Neural cell (in vitro differentiated cells): ENCODE measurements around the gene MTCH1. TPM values are rescaled to one million over a fixed set of nuclear protein-coding genes. Genes with fewer than 3 reads are reported as not detected.

Experiments
- H2AFZ ChIP-seq: fragments of 200-600, 300-800 bp; sonication (generic), shearing (Covaris generic); 2 replicates; pipeline ENCODE4 v1.6.0; 2014; ENCODE audit warnings: low read depth, mild to moderate bottlenecking, antibody characterized with exemption, low read length, moderate library complexity
- H3F3A ChIP-seq: fragments of 200-600 bp; shearing (Covaris generic); 2 replicates; pipeline ENCODE4 v1.6.1; 2016; ENCODE audit warnings: mild to moderate bottlenecking, moderate library complexity, mixed read lengths, antibody characterized with exemption, low read length; ENCODE audit not compliant: insufficient read depth, poor library complexity, severe bottlenecking
- H3K27ac ChIP-seq: fragments of 200-600, 300-800 bp; sonication (generic), shearing (Covaris generic); 2 replicates; pipeline ENCODE4 v1.5.1; 2014; ENCODE audit warnings: mild to moderate bottlenecking, low read length, moderate library complexity
- H3K27me3 ChIP-seq: fragments of 300-800, 200-600 bp; sonication (generic), shearing (Covaris generic); 2 replicates; pipeline ENCODE4 v1.6.0; 2014; ENCODE audit warnings: mild to moderate bottlenecking, low read depth, low read length, moderate library complexity; ENCODE audit not compliant: insufficient read depth
- H3K36me3 ChIP-seq: fragments of 300-800, 200-600 bp; sonication (generic), shearing (Covaris generic); 2 replicates; pipeline ENCODE4 v1.5.1; 2014; ENCODE audit warnings: mild to moderate bottlenecking, antibody characterized with exemption, low read length, moderate library complexity; ENCODE audit not compliant: insufficient read depth
- H3K4me2 ChIP-seq: fragments of 300-800, 200-600 bp; sonication (generic), shearing (Covaris generic); 2 replicates; pipeline ENCODE4 v1.6.0; 2014; ENCODE audit warnings: mild to moderate bottlenecking, low read length
- H3K4me3 ChIP-seq: fragments of 300-800, 200-600 bp; sonication (generic), shearing (Covaris generic); 2 replicates; pipeline ENCODE4 v1.5.1; 2014; ENCODE audit warnings: mild to moderate bottlenecking, low read length, moderate library complexity
- H3K79me2 ChIP-seq: fragments of 200-600 bp; shearing (Covaris generic); replicated peaks from 2 replicates; pipeline ENCODE4 v1.6.0; 2014; ENCODE audit warnings: mild to moderate bottlenecking, low read length, moderate library complexity; ENCODE audit not compliant: insufficient read depth
- H3K9ac ChIP-seq: fragments of 300-800, 200-600 bp; sonication (generic), shearing (Covaris generic); 2 replicates; pipeline ENCODE4 v1.6.1; 2016; ENCODE audit warnings: mild to moderate bottlenecking, low read length, mixed read lengths
- H3K9me2 ChIP-seq: fragments of 200-600 bp; shearing (Covaris generic); 2 replicates; pipeline ENCODE4 v1.6.1; 2016; ENCODE audit warnings: mild to moderate bottlenecking, low read length, mixed read lengths; ENCODE audit not compliant: insufficient read depth
- H3K9me3 ChIP-seq: fragments of 200-600, 300-800 bp; sonication (generic), shearing (Covaris generic); 2 replicates; pipeline ENCODE4 v1.6.1; 2016; ENCODE audit warnings: mild to moderate bottlenecking, mixed run types, low read length, moderate library complexity, mixed read lengths
- H4K20me1 ChIP-seq: fragments of 200-600 bp; shearing (Covaris generic); 2 replicates; pipeline ENCODE4 v1.6.1; 2016; ENCODE audit warnings: mild to moderate bottlenecking, mixed run types; ENCODE audit not compliant: insufficient read depth
- CTCF ChIP-seq: fragments of 450-650 bp; IDR thresholded peaks from 2 replicates; pipeline ENCODE4 v1.5.1; 2014; ENCODE audit warnings: antibody characterized with exemption, mild to moderate bottlenecking, moderate library complexity; ENCODE audit not compliant: poor library complexity, severe bottlenecking
- EP300 ChIP-seq: fragments of 450-650 bp; conservative IDR thresholded peaks from 2 replicates; pipeline ENCODE4 v1.6.1; 2014; ENCODE audit warnings: antibody characterized with exemption, mild to moderate bottlenecking, moderate library complexity; ENCODE audit not compliant: poor library complexity, severe bottlenecking
- EZH2 ChIP-seq: fragments of 200-600, 300-800 bp; shearing (Covaris generic), sonication (generic); IDR thresholded peaks from 2 replicates; pipeline ENCODE4 v1.6.1; 2014; ENCODE audit warnings: antibody characterized with exemption, low read length, borderline replicate concordance, mild to moderate bottlenecking; ENCODE audit not compliant: insufficient read depth, poor library complexity, severe bottlenecking
- MXI1 ChIP-seq: fragments of 450-650 bp; conservative IDR thresholded peaks from 2 replicates; pipeline ENCODE4 v1.6.1; 2014; ENCODE audit warnings: antibody characterized with exemption, mild to moderate bottlenecking; ENCODE audit not compliant: poor library complexity, severe bottlenecking
- POLR2AphosphoS5 ChIP-seq: IDR thresholded peaks from 2 replicates; pipeline ENCODE4 v1.6.1; 2012
- RAD21 ChIP-seq: fragments of 450-650 bp; conservative IDR thresholded peaks from 2 replicates; pipeline ENCODE4 v1.6.1; 2014; ENCODE audit warnings: antibody characterized with exemption, mild to moderate bottlenecking, moderate library complexity
- REST ChIP-seq: IDR thresholded peaks from 2 replicates; pipeline ENCODE4 v1.6.1; 2012; ENCODE audit warnings: borderline replicate concordance
- SMC3 ChIP-seq: fragments of 450-650 bp; conservative IDR thresholded peaks from 2 replicates; pipeline ENCODE4 v1.6.1; 2014; ENCODE audit warnings: antibody characterized with exemption, mild to moderate bottlenecking, moderate library complexity; ENCODE audit not compliant: poor library complexity
- TAF1 ChIP-seq: IDR thresholded peaks from 2 replicates; pipeline ENCODE4 v1.6.1; 2012; ENCODE audit warnings: low read depth
- polyA plus RNA-seq: library from polyadenylated mRNA; depleted of rRNA; stranded (reverse); fragments of >200 nt; gene quantifications from 2 replicates; pipeline ENCODE4 v1.2.3, GENCODE V29; 2014

MTCH1 gene
- polyA plus RNA-seq, 1 donor from 2014 or later = 217 TPM

GRCh38 chr6:36968266-36968977 is 17.6 kb downstream of the MTCH1 start:
- H3K9ac ChIP-seq = no peak overlapping the region
- H3F3A ChIP-seq = no peaks in the 10 kb centered on the region
- no peak overlapping the region for H2AFZ ChIP-seq
- TF ChIP-seq RAD21 = no peak
- TF ChIP-seq MXI1 = no peak
- no peak for TF ChIP-seq EZH2
- no peak for TF ChIP-seq TAF1
- no peak for TF ChIP-seq REST
- TF ChIP-seq CTCF = no peak
- TF ChIP-seq SMC3 = no peak
- no peak for TF ChIP-seq EP300
- no peak for TF ChIP-seq POLR2AphosphoS5
- H3K4me3 ChIP-seq = no peak overlapping the region
- H3K27ac ChIP-seq = no peak overlapping the region
- H3K9me3 ChIP-seq = no peaks in the 10 kb centered on the region
- no peaks in the 10 kb centered on the region for H4K20me1 ChIP-seq
- H3K4me2 ChIP-seq = no peak overlapping the region
- no peaks in the 10 kb centered on the region for H3K79me2 ChIP-seq
- peaks cover 3% of the 10 kb centered on the region for H3K36me3 ChIP-seq
- H3K9me2 ChIP-seq = no peaks in the 10 kb centered on the region
- H3K27me3 ChIP-seq = no peaks in the 10 kb centered on the region

GRCh38 chr6:36967757-36968156 is 18.2 kb downstream of the MTCH1 start:
- H3F3A ChIP-seq = no peaks in the 10 kb centered on the region
- H3K36me3 ChIP-seq = peaks cover 3% of the 10 kb centered on the region
- no peaks in the 10 kb centered on the region for H4K20me1 ChIP-seq
- H3K27me3 ChIP-seq = no peaks in the 10 kb centered on the region
- H3K79me2 ChIP-seq = no peaks in the 10 kb centered on the region
- TF ChIP-seq RAD21 (no peak), POLR2AphosphoS5 (no peak), SMC3 (no peak), MXI1 (no peak), REST (no peak), CTCF (no peak), EP300 (no peak), EZH2 (no peak), TAF1 (no peak)
- no peak overlapping the region for H3K27ac ChIP-seq
- no peak overlapping the region for H3K4me2 ChIP-seq
- no peaks in the 10 kb centered on the region for H3K9me3 ChIP-seq
- no peak overlapping the region for H3K9ac ChIP-seq
- no peak overlapping the region for H2AFZ ChIP-seq
- H3K9me2 ChIP-seq = no peaks in the 10 kb centered on the region
- H3K4me3 ChIP-seq = no peak overlapping the region
